Measurements from ENCODE around the gene ZFYVE26.
"Not testable (repeated sequence)": the region's sequence is repeated elsewhere in the genome, so short reads cannot be mapped to it uniquely, and the experiment has no call there.

Gene ZFYVE26

GRCh38 chr14:67718265-67718664, 98.1 kb downstream of the ZFYVE26 start:
- H3K27ac Mint-ChIP-seq: no peak overlapping the region
- H3K27me3 Mint-ChIP-seq: peaks cover 14% of the 10 kb centered on the region
- no peaks in the 10 kb centered on the region for H3K9me3 Mint-ChIP-seq (ENCODE audit: low read depth)
- H3K4me1 Mint-ChIP-seq (ENCODE audit: low read depth): peaks cover 1% of the 10 kb centered on the region
- no peaks in the 10 kb centered on the region for H3K36me3 Mint-ChIP-seq
- H3K4me3 Mint-ChIP-seq: no peak overlapping the region

GRCh38 chr14:67717048-67717447, 99.3 kb downstream of the ZFYVE26 start:
- no peak overlapping the region for H3K27ac Mint-ChIP-seq
- H3K4me1 Mint-ChIP-seq (ENCODE audit: low read depth): no peaks in the 10 kb centered on the region
- H3K36me3 Mint-ChIP-seq: no peaks in the 10 kb centered on the region
- peaks cover 7% of the 10 kb centered on the region for H3K27me3 Mint-ChIP-seq
- H3K9me3 Mint-ChIP-seq (ENCODE audit: low read depth): no peaks in the 10 kb centered on the region
- H3K4me3 Mint-ChIP-seq: no peak overlapping the region

GRCh38 chr14:67710209-67710608, 106.2 kb downstream of the ZFYVE26 start:
- H3K27me3 Mint-ChIP-seq: no peaks in the 10 kb centered on the region
- H3K9me3 Mint-ChIP-seq (ENCODE audit: low read depth): peaks cover 4% of the 10 kb centered on the region

GRCh38 chr14:67709796-67710195, 106.6 kb downstream of the ZFYVE26 start:
- H3K4me3 Mint-ChIP-seq; H3K9me3 Mint-ChIP-seq (ENCODE audit: low read depth); H3K4me1 Mint-ChIP-seq (ENCODE audit: low read depth); H3K36me3 Mint-ChIP-seq; H3K27me3 Mint-ChIP-seq; H3K27ac Mint-ChIP-seq: not testable (repeated sequence)

More at GRCh38 chr14:67710209-67710608, 106.2 kb downstream of the ZFYVE26 start:
- no peak overlapping the region for H3K4me3 Mint-ChIP-seq
- H3K4me1 Mint-ChIP-seq (ENCODE audit: low read depth): no peaks in the 10 kb centered on the region
- peaks cover 2% of the 10 kb centered on the region for H3K36me3 Mint-ChIP-seq
- no peak overlapping the region for H3K27ac Mint-ChIP-seq

GRCh38 chr14:67709346-67709745, 107.0 kb downstream of the ZFYVE26 start:
- not testable (repeated sequence) for H3K27ac Mint-ChIP-seq; H3K4me3 Mint-ChIP-seq; H3K4me1 Mint-ChIP-seq (ENCODE audit: low read depth); H3K9me3 Mint-ChIP-seq (ENCODE audit: low read depth); H3K27me3 Mint-ChIP-seq; H3K36me3 Mint-ChIP-seq

GRCh38 chr14:67705211-67705610, 111.2 kb downstream of the ZFYVE26 start:
- H3K4me3 Mint-ChIP-seq: no peak overlapping the region
- H3K36me3 Mint-ChIP-seq: peaks cover 2% of the 10 kb centered on the region
- H3K9me3 Mint-ChIP-seq (ENCODE audit: low read depth): peaks cover 4% of the 10 kb centered on the region
- H3K27ac Mint-ChIP-seq: no peak overlapping the region
- no peaks in the 10 kb centered on the region for H3K27me3 Mint-ChIP-seq
- H3K4me1 Mint-ChIP-seq (ENCODE audit: low read depth): no peaks in the 10 kb centered on the region

DNA sequence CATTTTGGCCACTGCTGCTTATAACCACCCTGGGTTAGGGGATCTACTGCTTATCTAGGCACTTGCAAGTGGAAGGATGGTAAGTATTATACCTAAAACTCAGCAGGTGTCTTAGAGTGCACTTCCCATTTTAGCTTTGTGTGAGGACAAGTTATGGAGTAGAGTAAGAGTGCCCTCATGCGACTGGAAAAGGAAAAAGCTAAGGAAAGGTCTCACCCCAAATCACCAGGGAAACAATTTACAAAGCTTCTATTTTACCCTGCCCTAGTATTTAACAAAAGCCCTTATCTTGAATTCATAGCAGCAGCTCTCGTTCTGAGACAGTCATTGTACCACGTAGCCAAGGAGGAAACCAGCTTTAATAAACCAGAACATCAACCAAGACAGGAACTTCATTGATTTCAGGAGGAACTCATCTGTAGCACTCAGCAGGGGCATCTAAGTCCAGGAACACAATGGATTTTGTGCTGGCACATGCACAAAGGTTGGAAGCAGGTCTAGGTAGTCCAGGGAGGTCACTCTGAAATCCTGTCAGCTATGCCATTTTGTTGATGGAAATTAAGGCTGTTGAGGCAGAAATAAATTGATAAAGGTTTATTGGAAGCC, 111.8 kb downstream of the ZFYVE26 start:
- H3K4me3 Mint-ChIP-seq: no peak overlapping the region
- H3K27me3 Mint-ChIP-seq: no peaks in the 10 kb centered on the region
- no peaks in the 10 kb centered on the region for H3K9me3 Mint-ChIP-seq (ENCODE audit: low read depth)
- no peak overlapping the region for H3K27ac Mint-ChIP-seq
- no peaks in the 10 kb centered on the region for H3K4me1 Mint-ChIP-seq (ENCODE audit: low read depth)
- no peaks in the 10 kb centered on the region for H3K36me3 Mint-ChIP-seq

- Mint-ChIP-seq H3K4me1 (ENCODE audit: low read depth) (no peaks in the 10 kb centered on the region), H3K4me3 (no peak overlapping the region), H3K36me3 (no peaks in the 10 kb centered on the region), H3K27ac (no peak overlapping the region), H3K9me3 (ENCODE audit: low read depth) (no peaks in the 10 kb centered on the region), H3K27me3 (no peaks in the 10 kb centered on the region)
These were observed 112.4 kb downstream of the ZFYVE26 start for GRCh38 chr14:67703997-67704396.

GRCh38 chr14:67701492-67701891, 114.9 kb downstream of the ZFYVE26 start, which contains the start of gene RDH12:
Gene RDH12 (plus strand): TSS chr14:67701886. CDS start chr14:67722643, 20,757 bp downstream.
- H3K4me3 Mint-ChIP-seq; H3K27ac Mint-ChIP-seq; H3K4me1 Mint-ChIP-seq (ENCODE audit: low read depth); H3K36me3 Mint-ChIP-seq; H3K27me3 Mint-ChIP-seq; H3K9me3 Mint-ChIP-seq (ENCODE audit: low read depth): not testable (repeated sequence)

GRCh38 chr14:67698179-67698578, 118.2 kb downstream of the ZFYVE26 start:
- Mint-ChIP-seq H3K36me3 (no peaks in the 10 kb centered on the region), H3K27ac (no peak overlapping the region), H3K4me1 (ENCODE audit: low read depth) (peaks cover 18% of the 10 kb centered on the region), H3K4me3 (no peak overlapping the region), H3K27me3 (no peaks in the 10 kb centered on the region), H3K9me3 (ENCODE audit: low read depth) (no peaks in the 10 kb centered on the region)

DNA sequence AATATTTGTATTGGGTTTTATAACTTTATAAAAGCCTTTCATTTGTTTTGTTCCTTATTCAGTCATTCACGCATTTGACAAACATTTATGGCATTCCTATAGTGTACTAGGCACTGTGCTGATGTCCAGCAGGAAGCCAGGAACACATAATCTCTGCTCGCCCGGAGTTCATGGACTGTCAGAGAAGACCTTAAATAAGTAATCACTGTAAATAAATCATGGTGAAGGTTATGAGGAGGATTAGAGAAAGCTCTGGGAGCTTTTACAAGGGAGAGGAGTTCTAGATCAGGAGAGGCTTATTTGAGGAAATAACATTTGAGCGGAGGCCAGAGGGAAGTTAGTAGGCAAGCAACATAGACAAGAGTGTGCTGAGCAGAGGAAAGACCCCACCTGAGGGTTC, 119.4 kb downstream of the ZFYVE26 start:
- no peaks in the 10 kb centered on the region for H3K27me3 Mint-ChIP-seq
- no peak overlapping the region for H3K27ac Mint-ChIP-seq

More for the DNA sequence above, 119.4 kb downstream of the ZFYVE26 start:
- Mint-ChIP-seq H3K4me1 (ENCODE audit: low read depth) (peaks cover 24% of the 10 kb centered on the region), H3K9me3 (ENCODE audit: low read depth) (no peaks in the 10 kb centered on the region), H3K36me3 (no peaks in the 10 kb centered on the region), H3K4me3 (no peak overlapping the region)

Data from activated naive CD8-positive, alpha-beta T cell (primary cell).